Colonic mucosa (tissue), 4 donors: ENCODE measurements around the gene PTMS. TPM values are rescaled to one million over a fixed set of nuclear protein-coding genes. Genes with fewer than 3 reads are reported as not detected.

Experiments used
- DNase-seq: peaks from one replicate; pipeline ENCODE4 v3.0.0-alpha.2; 2020
- H3K27ac ChIP-seq: fragments of 200-600 bp; one replicate; pipeline ENCODE4 v1.8.0; 2021
- H3K27me3 ChIP-seq: fragments of 200-600 bp; one replicate; pipeline ENCODE4 v1.8.0; 2021
- H3K36me3 ChIP-seq: fragments of 200-600 bp; one replicate; pipeline ENCODE4 v1.8.0; 2021
- H3K4me1 ChIP-seq: fragments of 200-600 bp; one replicate; pipeline ENCODE4 v1.8.0; 2021; ENCODE audit warnings: mild to moderate bottlenecking
- H3K4me3 ChIP-seq: fragments of 200-600 bp; one replicate; pipeline ENCODE4 v1.8.0; 2021
- H3K9ac ChIP-seq, 2 donors: one replicate each; pipeline ENCODE4 v1.7.0; 2013; ENCODE audit warnings: control low read depth in 2 of 2, low read depth in 2 of 2, low read length in 2 of 2
- H3K9me3 ChIP-seq: fragments of 200-600 bp; one replicate; pipeline ENCODE4 v1.8.0; 2021
- intact Hi-C: fragments of 100-400 bp; cut with DNase I; formaldehyde crosslinking; loops from one replicate; pipeline ENCODE4 v1.14.1; 2022
- total RNA-seq, 2 donors: library from RNA; stranded (reverse); fragmentation: NEBNext Ultra II Directional in 1 of 2; extraction: Animal tissue kit (Norgen Biotek cat#: 25700) in 1 of 2; gene quantifications; one replicate each; pipeline ENCODE4 v1.2.1, GENCODE V29; 2021
- TF ChIP-seq, protein P1 (sequence below): fragments of 200-600 bp; IDR thresholded peaks from one replicate; pipeline ENCODE4 v1.8.0; 2022; ENCODE audit warnings: antibody characterized with exemption, mild to moderate bottlenecking
- donor health status: healthy.
- donor health status: DM: no; HTN: no; CAD: no.
- donor health status: DM: no; HTN: no; CAD: no.

The PTMS gene
- total RNA-seq, 2 donors from 2014 or later: 169 to 182 TPM

DNA sequence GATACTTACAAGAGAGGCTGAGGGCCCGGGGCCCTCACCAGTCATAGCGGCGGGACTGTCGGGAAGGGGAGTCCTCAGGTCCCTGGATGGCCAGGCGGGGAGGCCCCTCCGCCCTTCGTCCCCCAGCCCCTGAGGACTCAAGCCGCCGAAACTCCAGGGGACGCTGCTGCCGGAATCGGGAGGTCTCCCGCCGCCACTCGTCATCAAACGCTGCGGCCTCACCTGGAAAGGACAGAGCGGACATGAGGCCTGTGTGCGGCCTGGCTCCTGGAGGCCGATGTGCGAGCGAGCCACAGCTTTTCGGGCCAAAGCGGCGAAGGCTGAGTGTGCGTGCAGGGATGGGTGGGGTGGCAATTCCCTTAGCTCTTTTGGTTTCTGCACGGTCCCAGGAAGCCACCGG is 17.4 kb upstream of the PTMS start:
- Histone ChIP-seq H3K9ac (no peak overlapping the region), H3K4me3 (no peak overlapping the region), H3K4me1 (peaks cover 7% of the 10 kb centered on the region), H3K27me3 (no peaks in the 10 kb centered on the region), H3K9me3 (no peaks in the 10 kb centered on the region), H3K27ac (no peak overlapping the region), H3K36me3 (peaks cover 23% of the 10 kb centered on the region)
- DNase-seq: no peak
- TF ChIP-seq, protein P1, sequence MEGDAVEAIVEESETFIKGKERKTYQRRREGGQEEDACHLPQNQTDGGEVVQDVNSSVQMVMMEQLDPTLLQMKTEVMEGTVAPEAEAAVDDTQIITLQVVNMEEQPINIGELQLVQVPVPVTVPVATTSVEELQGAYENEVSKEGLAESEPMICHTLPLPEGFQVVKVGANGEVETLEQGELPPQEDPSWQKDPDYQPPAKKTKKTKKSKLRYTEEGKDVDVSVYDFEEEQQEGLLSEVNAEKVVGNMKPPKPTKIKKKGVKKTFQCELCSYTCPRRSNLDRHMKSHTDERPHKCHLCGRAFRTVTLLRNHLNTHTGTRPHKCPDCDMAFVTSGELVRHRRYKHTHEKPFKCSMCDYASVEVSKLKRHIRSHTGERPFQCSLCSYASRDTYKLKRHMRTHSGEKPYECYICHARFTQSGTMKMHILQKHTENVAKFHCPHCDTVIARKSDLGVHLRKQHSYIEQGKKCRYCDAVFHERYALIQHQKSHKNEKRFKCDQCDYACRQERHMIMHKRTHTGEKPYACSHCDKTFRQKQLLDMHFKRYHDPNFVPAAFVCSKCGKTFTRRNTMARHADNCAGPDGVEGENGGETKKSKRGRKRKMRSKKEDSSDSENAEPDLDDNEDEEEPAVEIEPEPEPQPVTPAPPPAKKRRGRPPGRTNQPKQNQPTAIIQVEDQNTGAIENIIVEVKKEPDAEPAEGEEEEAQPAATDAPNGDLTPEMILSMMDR: no peak
- intact Hi-C loops: no loop called here

DNA sequence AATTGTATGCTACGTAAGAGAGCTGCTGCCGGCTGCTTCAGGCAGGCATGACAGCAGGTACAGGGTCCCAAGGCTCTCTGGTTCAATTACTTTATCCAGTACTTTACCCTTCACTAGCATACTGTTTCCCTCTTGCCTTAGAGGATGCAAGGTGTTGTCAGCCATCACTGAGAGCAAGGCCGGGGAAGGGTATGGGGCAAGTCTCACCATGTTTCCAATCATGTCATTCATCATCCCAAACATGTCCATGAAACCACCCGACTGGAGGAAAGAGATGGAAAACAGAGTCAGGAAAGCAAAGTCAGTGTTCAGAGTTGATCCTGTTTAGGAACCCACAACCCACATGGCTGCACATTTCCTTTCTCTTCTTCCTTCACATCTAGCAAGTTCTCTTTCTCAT is 15.7 kb upstream of the PTMS start:
- TF ChIP-seq, protein P1: no peak
- no peaks in the 10 kb centered on the region for H3K27me3 ChIP-seq
- peaks cover 23% of the 10 kb centered on the region for H3K36me3 ChIP-seq
- peaks cover 12% of the 10 kb centered on the region for H3K4me1 ChIP-seq
- no peak overlapping the region for H3K27ac ChIP-seq
- no peak for DNase-seq
- H3K9ac ChIP-seq: no peak overlapping the region
- intact Hi-C loops: loop anchor here (5.0 kb wide), 1 partner anchor 77 kb away; the partner anchor contains the start of gene P3H3
- no peaks in the 10 kb centered on the region for H3K9me3 ChIP-seq
- no peak overlapping the region for H3K4me3 ChIP-seq

DNA sequence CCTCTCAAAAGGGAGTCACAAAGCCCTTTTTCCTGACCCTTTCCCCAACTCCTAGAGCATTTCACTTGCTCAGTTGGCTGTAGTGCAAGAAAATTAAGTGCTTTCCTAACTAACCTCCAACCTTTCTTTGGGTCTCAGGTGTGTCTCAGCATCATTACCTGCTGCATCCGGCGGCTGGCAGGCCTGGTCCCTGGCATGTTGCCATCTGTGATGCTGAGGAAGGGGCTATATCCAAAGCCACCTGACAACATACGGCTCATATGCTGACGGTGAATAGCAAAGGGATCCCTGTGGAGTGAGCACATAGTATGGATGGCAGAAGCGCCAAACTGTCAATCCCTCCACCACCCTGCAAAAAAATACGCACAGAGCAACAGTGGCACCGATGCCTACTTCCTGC is 14.4 kb upstream of the PTMS start:
- Histone ChIP-seq H3K9me3 (no peaks in the 10 kb centered on the region), H3K4me1 (peaks cover 12% of the 10 kb centered on the region), H3K4me3 (peak overlapping the region; percentile 84), H3K27me3 (no peaks in the 10 kb centered on the region), H3K9ac (peak overlapping the region; percentile 97 to 98), H3K27ac (peak overlapping the region; percentile 88), H3K36me3 (peaks cover 23% of the 10 kb centered on the region)
- intact Hi-C loops: loop anchor here (2.0 to 5.0 kb wide), 2 partner anchors 27 to 76 kb away; partner anchors contain the start of gene P3H3
- TF ChIP-seq, protein P1: no peak
- DNase-seq: no peak

DNA sequence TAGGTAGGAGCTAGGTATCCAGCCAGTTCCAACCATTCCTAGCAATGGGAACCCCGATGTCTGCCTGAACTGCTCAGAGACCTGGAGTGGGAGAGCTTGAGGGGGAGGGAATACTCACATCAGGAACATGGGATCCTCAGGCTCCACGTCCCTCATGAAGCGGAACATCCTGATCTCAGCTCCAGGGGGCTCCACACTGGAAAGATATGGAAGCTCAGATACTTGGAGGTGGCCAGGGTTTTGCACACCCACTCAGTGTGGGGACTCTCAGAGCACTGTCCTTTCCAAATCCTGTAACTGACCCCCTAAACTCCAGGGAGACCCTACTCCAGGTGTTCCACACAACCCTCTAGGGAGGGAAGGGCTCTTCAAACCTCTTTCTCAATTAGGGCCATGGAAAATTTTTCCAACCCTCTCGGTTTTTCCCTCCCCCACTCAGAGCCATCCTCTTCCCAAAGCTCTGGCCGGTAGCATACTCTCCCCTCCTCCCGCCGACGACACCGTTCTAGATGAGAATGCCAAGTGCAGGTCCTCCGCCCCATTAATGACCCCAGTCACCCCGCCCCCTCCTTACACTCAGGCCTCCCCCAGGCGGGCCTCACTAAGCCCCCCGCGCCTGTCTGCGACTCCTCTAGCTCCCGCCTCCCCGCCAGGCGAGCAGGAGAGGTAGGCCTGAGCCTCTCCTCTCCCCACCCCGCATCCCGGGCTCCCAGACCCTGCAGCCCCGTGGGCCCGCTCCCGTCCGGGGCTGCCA is 13.8 kb upstream of the PTMS start:
- Histone ChIP-seq H3K36me3 (peaks cover 23% of the 10 kb centered on the region), H3K27ac (peak overlapping the region; percentile 88), H3K4me3 (peak overlapping the region; percentile 84), H3K27me3 (no peaks in the 10 kb centered on the region), H3K4me1 (peaks cover 12% of the 10 kb centered on the region), H3K9me3 (no peaks in the 10 kb centered on the region), H3K9ac (peak overlapping the region; percentile 97 to 98)
- TF ChIP-seq, protein P1: no peak
- peak; percentile 56 for DNase-seq
- intact Hi-C loops: loop anchor here (2.0 to 5.0 kb wide), 2 partner anchors 26 to 75 kb away; partner anchors contain the start of gene P3H3

DNA sequence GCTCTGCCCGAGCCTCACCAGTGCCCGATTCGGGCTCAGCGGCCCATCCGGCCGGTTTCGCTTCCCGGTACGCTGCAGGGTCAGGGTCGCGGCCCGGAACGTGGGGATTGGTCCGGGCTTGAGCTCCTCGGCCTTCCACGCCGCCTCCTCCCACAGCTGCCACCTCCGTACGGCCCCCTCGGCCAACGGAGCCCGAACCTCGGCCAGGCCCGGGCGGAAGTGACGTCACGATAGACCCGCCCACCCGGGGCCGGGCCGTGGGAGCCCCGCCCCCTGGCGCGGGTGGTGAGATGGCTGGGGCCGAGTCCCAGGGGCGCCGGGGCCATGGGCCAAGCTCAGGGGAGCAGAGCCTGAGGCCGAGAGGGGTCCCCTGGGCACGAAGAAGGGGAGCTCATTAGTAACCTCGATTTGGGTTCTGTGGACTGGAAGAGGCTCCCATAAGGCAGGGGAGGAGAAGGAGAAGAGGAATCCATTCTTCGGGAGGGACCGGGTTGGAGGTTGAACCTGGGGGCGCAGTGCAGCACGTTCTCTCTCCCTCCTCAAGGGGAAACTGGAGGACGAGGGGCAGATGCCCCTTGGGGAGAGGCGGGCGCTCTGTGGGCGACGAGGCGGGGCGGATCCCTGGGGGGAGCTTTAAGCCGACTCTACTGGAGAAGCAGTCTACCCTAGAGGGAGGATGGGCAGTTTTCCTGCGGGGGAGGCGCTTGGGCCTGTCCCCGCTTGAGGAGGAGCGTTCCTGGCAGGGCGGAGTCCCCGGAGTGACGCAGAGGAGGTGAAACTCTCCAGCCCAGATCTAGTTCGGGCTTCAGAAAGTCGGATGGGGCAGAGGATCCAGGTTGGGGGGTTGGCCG is 13.0 kb upstream of the PTMS start, which contains the start of gene MLF2:
TSS of gene MLF2 (minus strand) at position 221 of the 851 bp plus-strand sequence. CDS start 807 bp downstream, outside the sequence.
- H3K27ac ChIP-seq: peak within 1 kb of the TSS; percentile 88
- H3K4me1 ChIP-seq: peaks cover 12% of the 10 kb centered on the region
- H3K36me3 ChIP-seq: peaks cover 20% of the 10 kb centered on the region
- H3K9ac ChIP-seq: peak within 1 kb of the TSS; percentile 97 to 98
- H3K9me3 ChIP-seq: no peaks in the 10 kb centered on the region
- intact Hi-C loops: loop anchor here (2.0 to 5.0 kb wide), 2 partner anchors 26 to 74 kb away; partner anchors contain the start of gene P3H3
- DNase-seq: peak; percentile 99
- H3K27me3 ChIP-seq: no peaks in the 10 kb centered on the region
- H3K4me3 ChIP-seq: peak within 1 kb of the TSS; percentile 84
- TF ChIP-seq, protein P1: peak; percentile 90
